ENCODE results near the gene PBXIP1. TPM values are rescaled to one million over a fixed set of nuclear protein-coding genes. Genes with fewer than 3 reads are reported as not detected.

Gene PBXIP1
- total and polyA plus RNA-seq, 2 donors from 2014 or later = 83.9 to 115 TPM

- H3K9ac ChIP-seq (ENCODE audit: low read length in 3 of 3) = peak overlapping the region; percentile 48 to 99 (median 92)
- peaks cover 0 to 30% (median 15%) of the 10 kb centered on the region in 3 donors for H3K4me1 ChIP-seq (ENCODE audit: control insufficient read depth in 2 of 3, insufficient read depth in 2 of 3, low read depth in 1 of 3, low read length in 3 of 3)
- intact Hi-C loops (cut with DNase I) = no loop called here
These were observed 17.9 kb downstream of the PBXIP1 start for GRCh38 chr1:154937988-154938386.

DNA sequence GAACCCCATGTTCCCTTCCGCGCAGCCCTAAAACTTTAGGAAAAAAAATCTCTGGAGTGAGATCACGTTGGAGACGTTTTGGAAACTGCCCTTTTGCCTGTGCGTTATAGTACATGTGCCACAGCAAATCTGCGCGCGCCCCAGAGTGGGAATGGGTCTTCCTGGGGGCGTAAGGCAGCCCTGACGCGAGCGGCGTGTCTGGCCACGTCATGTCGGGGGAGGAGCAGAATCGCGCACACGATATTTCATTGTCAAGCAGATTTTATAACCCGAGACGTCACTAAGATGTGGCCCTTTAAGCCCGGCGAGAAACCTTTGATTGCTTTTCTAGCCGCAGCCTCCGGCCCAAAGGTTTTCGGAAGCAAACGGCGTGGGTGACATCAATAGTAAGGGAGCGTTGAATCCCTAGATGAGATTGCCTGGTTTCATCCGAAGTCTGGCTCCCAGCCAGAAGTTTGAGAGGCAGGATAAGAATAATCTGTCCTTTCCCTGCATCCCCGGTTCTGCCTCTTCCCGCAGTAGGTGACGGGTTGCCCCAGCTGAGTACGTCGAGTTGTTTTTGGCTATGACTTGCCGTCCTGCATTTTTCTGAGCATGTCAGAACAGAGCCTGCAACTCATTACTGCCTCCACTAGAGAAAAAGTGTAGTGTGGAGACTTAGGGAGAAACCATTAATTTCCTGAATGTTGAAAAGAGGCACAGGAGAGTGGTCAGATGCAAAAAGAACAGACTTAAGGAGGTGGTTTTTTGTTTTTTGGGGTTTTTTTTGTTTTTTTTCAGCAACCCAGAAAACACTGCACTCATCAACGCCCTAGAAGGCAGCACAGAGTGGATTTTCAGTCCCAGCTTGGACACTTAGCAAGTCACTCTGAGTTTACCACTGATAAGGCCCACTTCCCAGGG is 18.6 kb downstream of the PBXIP1 start:
- no peaks in the 10 kb centered on the region for H3K27me3 ChIP-seq (ENCODE audit: control insufficient read depth, insufficient read depth, low read length)
- no peaks in the 10 kb centered on the region for H3K9me3 ChIP-seq (ENCODE audit: control insufficient read depth in 2 of 3, insufficient read depth in 1 of 3, low read length in 3 of 3)
- H3K4me3 ChIP-seq (ENCODE audit: low read length in 3 of 3) = peak overlapping the region; percentile 82 to 98 (median 91)
- intact Hi-C loops (cut with DNase I) = no loop called here
- peak overlapping the region; percentile 100 for H3K27ac ChIP-seq (ENCODE audit: low read depth in 2 of 2, low read length in 2 of 2)
- H3K36me3 ChIP-seq (ENCODE audit: control insufficient read depth in 2 of 3, insufficient read depth in 3 of 3, low read length in 3 of 3) = no peaks in the 10 kb centered on the region
- TF ChIP-seq CTCF (IDR thresholded peaks at IDR 0.05; ENCODE audit: borderline replicate concordance, extremely low read depth, insufficient read depth) = no peak
- FAIRE-seq (no peak), DNase-seq (peak; percentile 93 to 97 (median 97))
- peak overlapping the region; percentile 48 to 99 (median 92) for H3K9ac ChIP-seq (ENCODE audit: low read length in 3 of 3)
- H3K4me1 ChIP-seq (ENCODE audit: control insufficient read depth in 2 of 3, insufficient read depth in 2 of 3, low read depth in 1 of 3, low read length in 3 of 3) = peaks cover 0 to 26% (median 11%) of the 10 kb centered on the region in 3 donors

More at GRCh38 chr1:154937988-154938386, 17.9 kb downstream of the PBXIP1 start:
- H3K27me3 ChIP-seq (ENCODE audit: control insufficient read depth, insufficient read depth, low read length) = no peaks in the 10 kb centered on the region
- H3K27ac ChIP-seq (ENCODE audit: low read depth in 2 of 2, low read length in 2 of 2) = peak overlapping the region; percentile 100
- no peaks in the 10 kb centered on the region for H3K9me3 ChIP-seq (ENCODE audit: control insufficient read depth in 2 of 3, insufficient read depth in 1 of 3, low read length in 3 of 3)
- no peak for FAIRE-seq
- peak overlapping the region in 1 of 3 donors; percentile 82 for H3K4me3 ChIP-seq (ENCODE audit: low read length in 3 of 3)
- DNase-seq = no peak
- H3K36me3 ChIP-seq (ENCODE audit: control insufficient read depth in 2 of 3, insufficient read depth in 3 of 3, low read length in 3 of 3) = no peaks in the 10 kb centered on the region
- no peak for TF ChIP-seq CTCF (IDR thresholded peaks at IDR 0.05; ENCODE audit: borderline replicate concordance, extremely low read depth, insufficient read depth)

GRCh38 chr1:154936555-154937084 is 19.3 kb downstream of the PBXIP1 start, which contains the start of gene PMVK:
PMVK (minus strand) TSS chr1:154936719; CDS start chr1:154936685, 34 bp downstream.
- FAIRE-seq = no peak
- Histone ChIP-seq H3K9ac (ENCODE audit: low read length in 3 of 3) (peak within 1 kb of the TSS; percentile 48 to 99 (median 92)), H3K4me1 (ENCODE audit: control insufficient read depth in 2 of 3, insufficient read depth in 2 of 3, low read depth in 1 of 3, low read length in 3 of 3) (peaks cover 0 to 19% (median 10%) of the 10 kb centered on the region in 3 donors)

More at GRCh38 chr1:154936555-154937084, 19.3 kb downstream of the PBXIP1 start, which contains the start of gene PMVK:
- DNase-seq = peak; percentile 96 to 99 (median 98)
- intact Hi-C loops (cut with DNase I) = no loop called here
- Histone ChIP-seq H3K9me3 (ENCODE audit: control insufficient read depth in 2 of 3, insufficient read depth in 1 of 3, low read length in 3 of 3) (no peaks in the 10 kb centered on the region), H3K36me3 (ENCODE audit: control insufficient read depth in 2 of 3, insufficient read depth in 3 of 3, low read length in 3 of 3) (no peaks in the 10 kb centered on the region), H3K27ac (ENCODE audit: low read depth in 2 of 2, low read length in 2 of 2) (peak within 1 kb of the TSS; percentile 100), H3K27me3 (ENCODE audit: control insufficient read depth, insufficient read depth, low read length) (no peaks in the 10 kb centered on the region), H3K4me3 (ENCODE audit: low read length in 3 of 3) (peak within 1 kb of the TSS; percentile 82 to 98 (median 91))
- TF ChIP-seq CTCF (IDR thresholded peaks at IDR 0.05; ENCODE audit: borderline replicate concordance, extremely low read depth, insufficient read depth) = peak; percentile 15
